Activated T-helper 2 cell treated with anti-CD3 and anti-CD28 coated beads, Interferon-gamma antibody, Interleukin-2, Interleukin-4, amounts not matched to agents 10 μg/mL and 5 μg/mL and 100 μg/mL, durations not matched to agents 14 hours and 24 hours and 36 hours (primary cell): ENCODE data around the gene YIF1A. TPM values are rescaled to one million over a fixed set of nuclear protein-coding genes. Genes with fewer than 3 reads are reported as not detected.

Experiments
- DNase-seq: peaks from one replicate; pipeline ENCODE4 v3.0.0; 2021; ENCODE audit warnings: low spot score
- H3K27ac Mint-ChIP-seq: one replicate; pipeline ENCODE4 v1.8.0; 2021; ENCODE audit warnings: mixed read lengths
- H3K27me3 Mint-ChIP-seq: one replicate; pipeline ENCODE4 v1.8.0; 2021; ENCODE audit warnings: low read depth, mixed read lengths
- H3K36me3 Mint-ChIP-seq: one replicate; pipeline ENCODE4 v1.8.0; 2021; ENCODE audit warnings: low read depth, mixed read lengths
- H3K4me1 Mint-ChIP-seq: one replicate; pipeline ENCODE4 v1.8.0; 2021; ENCODE audit warnings: low read depth, mixed read lengths
- H3K4me3 Mint-ChIP-seq: one replicate; pipeline ENCODE4 v1.8.0; 2021; ENCODE audit warnings: low read depth, mild to moderate bottlenecking, moderate library complexity, mixed read lengths
- H3K9me3 Mint-ChIP-seq: one replicate; pipeline ENCODE4 v1.8.0; 2021; ENCODE audit warnings: mixed read lengths
- intact Hi-C: fragments of 100-400 bp; cut with micrococcal nuclease; formaldehyde crosslinking; loops from one replicate; pipeline ENCODE4 v1.15.1; 2023
- total RNA-seq: library from RNA; stranded (reverse); gene quantifications from 2 replicates; pipeline ENCODE4 v1.2.3, GENCODE V29; 2022

The YIF1A gene
- total RNA-seq, 1 donor from 2014 or later, result 78.9 TPM

DNA sequence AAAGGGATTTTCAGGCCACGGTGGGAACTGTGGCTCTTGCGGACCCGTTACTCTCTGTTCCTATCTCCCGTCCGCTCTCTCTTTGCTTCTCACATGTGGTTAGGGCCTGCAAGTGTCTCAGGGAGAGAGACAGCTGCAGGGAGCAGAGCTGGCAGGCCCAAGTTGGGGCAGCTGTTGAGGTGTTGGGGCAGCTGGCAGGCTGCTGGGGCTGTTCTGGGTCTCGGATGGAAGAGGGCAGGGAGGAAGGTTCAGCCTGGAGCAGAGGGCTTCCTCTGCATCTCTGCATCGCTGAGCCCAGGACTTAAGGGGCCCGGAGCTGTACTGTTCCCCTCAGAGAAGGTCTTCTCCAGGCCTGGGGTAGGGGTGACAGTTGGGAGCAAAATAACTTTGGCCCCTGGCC lies 13.5 kb downstream of the YIF1A start:
- peaks cover 13% of the 10 kb centered on the region for H3K4me1 Mint-ChIP-seq
- intact Hi-C loops, result no loop called here
- H3K9me3 Mint-ChIP-seq, result no peaks in the 10 kb centered on the region
- no peak for DNase-seq
- H3K4me3 Mint-ChIP-seq, result no peak overlapping the region
- H3K27ac Mint-ChIP-seq, result no peak overlapping the region
- peaks cover 10% of the 10 kb centered on the region for H3K27me3 Mint-ChIP-seq
- H3K36me3 Mint-ChIP-seq, result peaks cover 55% of the 10 kb centered on the region

DNA sequence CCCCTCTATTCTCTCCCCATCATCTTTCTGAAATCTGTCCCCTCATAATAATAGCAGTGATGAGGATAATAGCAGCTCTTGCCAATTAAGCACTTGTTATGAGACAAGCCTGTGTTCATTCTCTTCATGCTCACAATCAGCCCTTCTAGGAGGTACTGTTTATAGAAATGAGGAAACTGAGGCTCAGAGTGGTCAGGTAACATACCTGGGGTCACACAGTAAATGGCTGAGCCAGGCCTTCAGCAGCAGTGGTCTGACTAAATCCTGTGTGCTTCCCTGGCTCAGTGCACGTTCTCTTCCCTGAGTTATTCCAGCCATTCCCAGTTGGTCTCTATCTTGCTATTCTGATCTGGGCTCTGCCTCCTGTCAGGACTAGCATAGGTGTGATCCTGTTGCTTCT lies 14.7 kb downstream of the YIF1A start:
- intact Hi-C loops, result no loop called here
- peaks cover 6% of the 10 kb centered on the region for H3K27me3 Mint-ChIP-seq
- no peaks in the 10 kb centered on the region for H3K9me3 Mint-ChIP-seq
- peaks cover 19% of the 10 kb centered on the region for H3K4me1 Mint-ChIP-seq
- peaks cover 62% of the 10 kb centered on the region for H3K36me3 Mint-ChIP-seq
- no peak for DNase-seq
- H3K27ac Mint-ChIP-seq, result no peak overlapping the region
- H3K4me3 Mint-ChIP-seq, result no peak overlapping the region

DNA sequence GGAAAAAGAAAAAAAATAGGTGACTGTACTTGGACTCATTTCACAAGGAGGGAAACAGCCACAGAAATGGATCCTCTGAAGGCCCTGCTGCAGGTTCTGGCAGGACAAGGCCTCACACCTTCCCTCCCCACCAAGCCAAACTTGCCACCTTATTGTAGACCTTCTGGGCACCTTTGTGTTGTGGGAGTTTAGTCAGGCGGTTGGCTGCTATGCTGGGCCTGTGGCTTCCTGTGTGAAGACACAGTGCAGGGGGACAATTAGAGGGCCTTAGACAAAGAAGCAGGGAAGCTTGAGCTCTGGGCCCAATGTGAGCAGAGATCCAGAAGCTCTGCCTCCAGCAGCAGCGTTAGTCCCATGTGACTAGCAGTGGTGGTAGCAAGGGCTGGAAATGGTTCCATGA lies 16.3 kb downstream of the YIF1A start:
- intact Hi-C loops, result no loop called here
- Mint-ChIP-seq H3K9me3 (no peaks in the 10 kb centered on the region), H3K36me3 (peaks cover 62% of the 10 kb centered on the region), H3K4me3 (no peak overlapping the region), H3K27ac (no peak overlapping the region), H3K4me1 (peaks cover 19% of the 10 kb centered on the region), H3K27me3 (no peaks in the 10 kb centered on the region)
- DNase-seq, result no peak

DNA sequence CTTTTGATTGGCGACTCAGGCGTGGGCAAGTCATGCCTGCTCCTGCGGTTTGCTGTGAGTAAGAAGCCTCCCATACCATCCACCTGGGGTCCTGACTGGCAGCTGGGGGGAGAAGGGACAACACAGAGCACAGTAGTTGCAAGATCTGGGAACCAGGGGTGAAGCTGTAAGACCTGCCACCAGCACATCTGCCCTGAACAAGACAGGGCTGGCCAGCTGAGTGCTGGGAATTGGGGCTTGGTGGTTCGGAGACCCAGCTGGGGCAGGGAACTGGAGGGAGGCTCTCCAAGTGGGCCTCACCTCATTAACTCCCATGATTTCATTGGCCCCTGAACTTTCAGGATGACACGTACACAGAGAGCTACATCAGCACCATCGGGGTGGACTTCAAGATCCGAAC lies 17.1 kb downstream of the YIF1A start:
- Mint-ChIP-seq H3K27ac (no peak overlapping the region), H3K27me3 (no peaks in the 10 kb centered on the region), H3K9me3 (no peaks in the 10 kb centered on the region), H3K4me1 (peaks cover 24% of the 10 kb centered on the region), H3K36me3 (peaks cover 65% of the 10 kb centered on the region), H3K4me3 (no peak overlapping the region)
- no peak for DNase-seq
- intact Hi-C loops, result no loop called here

DNA sequence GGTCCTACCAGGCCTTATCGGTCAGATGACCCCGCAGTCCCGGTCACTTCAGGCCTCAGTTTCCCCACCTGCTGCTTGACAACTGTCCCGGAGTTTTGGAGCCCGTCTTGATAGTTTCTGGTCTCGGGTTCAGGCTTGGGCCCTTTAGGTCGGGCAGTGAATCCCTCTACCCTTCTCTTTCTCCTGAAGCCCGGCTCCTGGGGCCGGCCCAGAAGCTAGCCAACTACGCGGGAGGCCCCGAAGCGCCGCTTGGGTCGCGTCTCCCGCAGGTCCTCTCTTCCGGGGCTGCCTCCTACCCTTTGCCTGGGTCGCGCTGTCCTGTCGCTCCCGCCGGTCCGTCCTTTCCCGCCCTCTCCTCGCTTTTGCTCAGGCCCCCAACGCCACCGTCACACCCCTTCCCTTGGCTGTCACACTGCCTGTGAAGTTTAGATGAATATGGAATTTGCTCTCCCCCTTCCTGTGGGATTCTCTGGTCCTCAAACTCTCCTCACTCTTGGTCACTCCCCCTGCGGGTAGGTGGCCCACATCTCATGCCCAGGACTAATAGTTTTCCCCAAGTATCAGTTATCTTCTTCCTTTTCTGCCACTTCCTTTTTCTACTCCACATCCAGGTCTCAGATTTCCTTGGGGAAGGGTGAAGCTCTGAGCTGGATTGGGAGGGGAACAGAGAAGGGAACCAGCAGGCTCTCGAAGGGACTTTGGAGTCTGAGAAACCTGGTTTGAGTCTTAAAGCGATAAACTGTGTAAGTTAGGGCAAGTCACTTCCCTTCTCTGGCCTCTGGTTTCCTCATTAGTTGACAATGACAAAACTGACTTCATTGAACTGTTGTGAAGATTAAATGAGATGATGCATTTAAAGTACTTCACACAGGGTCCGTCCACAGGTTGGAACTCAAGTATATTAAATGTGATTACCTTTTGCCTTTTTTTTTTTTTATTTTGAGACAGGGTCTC lies 19.7 kb downstream of the YIF1A start:
- Mint-ChIP-seq H3K9me3 (no peaks in the 10 kb centered on the region), H3K4me3 (peak overlapping the region; percentile 91), H3K36me3 (peaks cover 52% of the 10 kb centered on the region), H3K27ac (peak overlapping the region; percentile 84), H3K4me1 (peaks cover 24% of the 10 kb centered on the region), H3K27me3 (no peaks in the 10 kb centered on the region)
- intact Hi-C loops, result loop anchor here (1.0 to 5.0 kb wide), 3 partner anchors 20 to 654 kb away; partner anchors contain the start of genes PCNX3, SF3B2 and YIF1A
- no peak for DNase-seq

DNA sequence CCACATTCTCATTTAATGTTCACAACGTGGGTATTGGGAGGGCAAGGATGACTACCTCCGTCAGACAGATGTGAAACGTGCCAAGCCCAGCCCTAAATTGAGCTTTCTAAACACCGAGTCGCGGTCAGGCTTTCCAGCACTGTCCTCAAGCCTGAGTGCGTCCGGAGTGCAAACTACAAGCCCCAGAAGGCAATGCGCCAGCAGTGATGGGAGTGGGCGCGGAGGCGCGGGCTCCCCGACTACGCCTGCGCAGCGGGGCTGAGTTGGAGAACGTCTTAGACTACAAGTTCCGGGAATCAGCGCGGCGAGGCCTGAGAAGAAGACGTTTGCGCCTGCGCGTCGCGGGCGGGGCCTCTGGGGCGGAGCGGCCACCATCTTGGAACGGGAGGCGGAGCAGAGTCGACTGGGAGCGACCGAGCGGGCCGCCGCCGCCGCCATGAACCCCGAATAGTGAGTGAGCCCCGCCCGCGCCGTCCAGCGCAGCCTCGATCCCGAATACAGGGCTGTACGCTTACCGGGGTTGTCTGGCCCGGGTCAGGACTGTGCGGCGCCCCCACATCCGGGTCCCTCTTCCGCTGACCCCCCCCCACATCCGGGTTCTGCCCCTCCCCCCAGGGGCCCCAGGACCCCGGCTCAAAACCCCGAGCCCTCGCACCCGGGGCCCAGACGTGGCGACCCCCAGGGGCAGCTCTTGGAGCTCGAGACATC lies 20.5 kb downstream of the YIF1A start, which contains the start of gene RAB1B:
RAB1B (plus strand) TSS at position 396 of the 708 bp plus-strand sequence; CDS start at position 437, 41 bp downstream.
- Mint-ChIP-seq H3K36me3 (peaks cover 49% of the 10 kb centered on the region), H3K9me3 (no peaks in the 10 kb centered on the region), H3K4me1 (peaks cover 24% of the 10 kb centered on the region), H3K4me3 (peak within 1 kb of the TSS; percentile 91), H3K27me3 (no peaks in the 10 kb centered on the region), H3K27ac (peak within 1 kb of the TSS; percentile 84)
- DNase-seq, result peak; percentile 100
- intact Hi-C loops, result loop anchor here (1.0 to 5.0 kb wide), 3 partner anchors 21 to 653 kb away; partner anchors contain the start of genes PCNX3, SF3B2 and YIF1A

DNA sequence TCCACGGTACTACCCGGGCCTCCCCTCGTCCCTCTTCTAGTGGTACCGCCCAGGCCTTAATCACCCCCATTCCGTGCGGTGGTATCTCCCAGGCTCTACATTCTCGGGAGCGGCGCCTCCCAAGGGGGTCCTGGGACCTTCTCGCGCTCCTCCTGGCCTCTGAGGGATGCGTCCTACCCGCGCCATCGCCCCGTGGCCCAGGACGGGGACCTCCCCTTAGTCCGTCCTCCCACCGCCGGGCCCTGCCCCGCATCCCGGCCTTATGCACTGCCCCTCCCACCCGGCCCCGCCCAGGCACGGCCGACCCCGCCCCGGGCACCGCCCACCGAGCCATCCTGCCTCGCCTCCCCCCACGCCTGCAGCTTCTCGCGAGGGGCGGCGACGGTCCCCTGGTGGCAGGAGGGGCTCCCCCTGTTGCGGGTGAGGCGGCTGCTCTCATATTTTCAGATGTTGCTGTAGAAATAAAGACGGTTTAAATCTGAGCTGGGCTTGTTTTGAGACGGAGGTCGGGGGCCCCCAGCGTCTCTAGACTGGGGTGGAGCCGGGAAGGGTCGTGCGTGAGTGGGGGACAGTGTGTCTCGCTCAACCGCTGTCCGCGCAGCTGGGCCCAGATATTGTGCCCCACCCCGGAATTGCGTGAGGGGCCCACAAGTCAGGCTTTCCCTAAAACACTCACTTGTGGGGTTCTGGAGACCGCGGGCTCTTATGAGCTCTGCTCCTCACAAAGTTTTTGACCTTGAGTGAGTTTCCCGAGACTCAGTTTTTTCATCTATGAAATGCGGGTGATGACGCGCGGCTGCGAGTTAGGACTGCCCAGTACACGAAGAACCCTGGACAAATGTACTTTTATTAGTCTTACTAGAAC lies 21.3 kb downstream of the YIF1A start:
- Mint-ChIP-seq H3K27ac (peak overlapping the region; percentile 84), H3K4me1 (peaks cover 24% of the 10 kb centered on the region), H3K4me3 (peak overlapping the region; percentile 91), H3K9me3 (no peaks in the 10 kb centered on the region), H3K36me3 (peaks cover 45% of the 10 kb centered on the region), H3K27me3 (no peaks in the 10 kb centered on the region)
- DNase-seq, result peak; percentile 77
- intact Hi-C loops, result loop anchor here (1.0 to 5.0 kb wide), 4 partner anchors 22 to 652 kb away; partner anchors contain the start of genes PCNX3, SF3B2 and YIF1A

DNA sequence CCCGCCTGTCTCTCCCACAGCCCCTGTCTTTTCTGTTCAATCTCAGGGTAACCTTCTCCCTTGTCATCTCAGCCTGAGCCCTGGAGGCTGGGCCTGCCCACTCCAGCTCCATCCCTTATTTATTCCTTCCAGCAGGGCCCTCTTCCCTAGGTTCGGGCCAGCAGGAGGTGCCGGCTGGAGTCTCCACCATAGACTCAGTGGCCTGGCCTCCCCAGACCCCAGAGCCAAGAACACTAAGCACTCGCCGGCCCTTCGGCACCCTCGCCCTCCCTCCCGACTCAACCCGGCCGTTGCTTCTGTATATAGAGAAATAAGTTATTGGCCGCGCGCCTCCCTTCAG lies 21.9 kb downstream of the YIF1A start:
- H3K9me3 Mint-ChIP-seq, result no peaks in the 10 kb centered on the region
- no peaks in the 10 kb centered on the region for H3K27me3 Mint-ChIP-seq
- H3K4me3 Mint-ChIP-seq, result peak overlapping the region; percentile 78
- no peak for DNase-seq
- peak overlapping the region; percentile 78 for H3K27ac Mint-ChIP-seq
- peaks cover 24% of the 10 kb centered on the region for H3K4me1 Mint-ChIP-seq
- peaks cover 39% of the 10 kb centered on the region for H3K36me3 Mint-ChIP-seq
- intact Hi-C loops, result loop anchor here (2.0 to 5.0 kb wide), 2 partner anchors 46 to 215 kb away; partner anchors contain the start of gene SF3B2

DNA sequence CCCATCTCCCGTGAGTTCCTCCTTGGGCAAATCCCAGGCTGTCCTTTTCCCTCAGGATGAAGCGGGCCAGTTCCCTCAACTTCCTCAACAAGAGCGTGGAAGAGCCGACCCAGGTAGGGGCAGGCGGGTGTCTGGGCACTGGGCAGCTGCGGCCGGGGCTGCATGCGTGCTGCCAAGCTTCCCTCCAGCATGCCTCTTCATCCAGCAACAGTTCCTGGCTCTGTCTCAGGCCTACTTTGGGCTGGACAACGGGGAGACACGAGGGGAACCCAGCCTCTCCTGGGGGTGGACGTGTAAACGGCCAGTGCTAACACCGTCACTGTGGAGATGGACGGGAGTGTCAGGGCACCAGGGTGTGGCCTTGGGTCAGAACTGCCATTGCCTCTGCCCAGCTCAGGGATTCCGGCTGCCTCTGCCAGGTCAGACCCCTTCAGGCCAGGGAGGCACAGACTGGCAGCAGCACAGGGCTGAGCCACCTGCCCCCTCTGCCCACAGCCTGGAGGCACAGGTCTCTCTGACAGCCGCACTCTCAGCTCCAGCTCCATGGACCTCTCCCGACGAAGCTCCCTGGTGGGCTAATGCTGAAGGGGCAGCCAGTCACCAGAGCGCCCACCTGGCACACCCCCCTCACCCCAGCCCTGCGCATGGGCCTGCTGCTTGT lies 22.4 kb downstream of the YIF1A start:
- Mint-ChIP-seq H3K4me3 (peak overlapping the region; percentile 78), H3K27me3 (no peaks in the 10 kb centered on the region), H3K9me3 (no peaks in the 10 kb centered on the region), H3K36me3 (peaks cover 37% of the 10 kb centered on the region), H3K4me1 (peaks cover 24% of the 10 kb centered on the region), H3K27ac (no peak overlapping the region)
- DNase-seq, result no peak
- intact Hi-C loops, result loop anchor here (2.0 to 5.0 kb wide), 2 partner anchors 46 to 214 kb away; partner anchors contain the start of gene SF3B2

DNA sequence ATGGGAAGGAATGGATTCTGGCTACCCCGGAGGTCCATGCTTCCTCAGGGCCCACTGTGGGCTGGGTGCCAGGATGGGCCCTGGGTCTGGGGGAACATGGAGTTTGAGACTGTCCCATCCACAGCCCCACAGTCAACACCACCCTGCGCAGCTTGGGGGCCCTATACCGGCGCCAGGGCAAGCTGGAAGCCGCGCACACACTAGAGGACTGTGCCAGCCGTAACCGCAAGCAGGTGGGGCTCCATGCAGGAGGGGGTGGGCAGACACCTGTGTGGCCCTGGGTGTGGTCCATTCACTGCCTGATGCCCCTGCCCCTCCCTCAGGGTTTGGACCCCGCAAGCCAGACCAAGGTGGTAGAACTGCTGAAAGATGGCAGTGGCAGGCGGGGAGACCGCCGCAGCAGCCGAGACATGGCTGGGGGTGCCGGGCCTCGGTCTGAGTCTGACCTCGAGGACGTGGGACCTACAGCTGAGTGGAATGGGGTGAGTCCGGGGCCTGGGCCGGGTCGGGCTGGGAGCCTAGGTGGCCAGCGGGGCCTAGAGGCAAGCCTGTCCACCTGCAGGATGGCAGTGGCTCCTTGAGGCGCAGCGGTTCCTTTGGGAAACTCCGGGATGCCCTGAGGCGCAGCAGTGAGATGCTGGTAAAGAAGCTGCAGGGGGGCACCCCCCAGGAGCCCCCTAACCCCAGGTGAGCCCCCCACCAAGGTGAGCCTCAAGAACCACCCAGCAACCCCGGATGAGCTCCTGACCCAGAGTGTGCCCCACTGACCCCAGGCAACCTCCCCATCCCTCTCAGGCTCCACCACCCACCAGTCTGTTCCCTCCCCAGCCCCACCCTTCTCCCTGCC lies 23.2 kb downstream of the YIF1A start:
- H3K4me1 Mint-ChIP-seq, result peaks cover 22% of the 10 kb centered on the region
- H3K27ac Mint-ChIP-seq, result no peak overlapping the region
- intact Hi-C loops, result loop anchor here (2.0 to 5.0 kb wide), 2 partner anchors 47 to 213 kb away; partner anchors contain the start of gene SF3B2
- H3K27me3 Mint-ChIP-seq, result no peaks in the 10 kb centered on the region
- H3K36me3 Mint-ChIP-seq, result peaks cover 42% of the 10 kb centered on the region
- no peaks in the 10 kb centered on the region for H3K9me3 Mint-ChIP-seq
- no peak overlapping the region for H3K4me3 Mint-ChIP-seq
- DNase-seq, result no peak

DNA sequence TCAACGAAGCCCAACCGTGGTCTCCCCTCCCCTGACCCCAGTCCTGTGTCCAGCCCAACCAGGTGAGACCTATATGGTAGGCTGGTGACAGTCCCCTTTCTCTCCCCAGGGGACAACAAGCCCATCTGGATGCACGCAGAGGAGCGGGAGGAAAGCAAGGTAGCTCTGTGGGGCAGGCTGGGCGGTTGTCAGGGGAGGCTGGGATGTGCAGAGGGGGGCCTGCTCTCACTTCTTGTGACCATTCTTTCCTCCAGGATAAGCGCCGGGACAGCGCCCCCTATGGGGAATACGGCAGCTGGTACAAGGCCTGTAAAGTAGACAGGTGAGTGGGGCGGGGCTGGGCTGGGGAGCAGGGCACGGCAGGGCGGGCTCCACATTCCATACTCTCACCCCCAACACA lies 24.0 kb downstream of the YIF1A start:
- H3K9me3 Mint-ChIP-seq, result no peaks in the 10 kb centered on the region
- peak; percentile 29 for DNase-seq
- no peak overlapping the region for H3K27ac Mint-ChIP-seq
- intact Hi-C loops, result loop anchor here (5.0 kb wide), 1 partner anchor 213 kb away; the partner anchor contains the start of gene SF3B2
- H3K4me3 Mint-ChIP-seq, result no peak overlapping the region
- peaks cover 17% of the 10 kb centered on the region for H3K4me1 Mint-ChIP-seq
- H3K27me3 Mint-ChIP-seq, result no peaks in the 10 kb centered on the region
- peaks cover 40% of the 10 kb centered on the region for H3K36me3 Mint-ChIP-seq
